MCF 10A (cell line): Measurements from ENCODE around the gene RRP9. TPM values are rescaled to one million over a fixed set of nuclear protein-coding genes. Genes with fewer than 3 reads are reported as not detected.

Experiments
- BruUV-seq: library from RNA; stranded (reverse); fragments of 400-500 nt; replicated peaks from 2 replicates; lab custom pipeline; 2021; lab: Mats Ljungman, UMichigan
- CTCF ChIA-PET: fragments of 300-600 bp; sonication (Branson Sonifier 250); formaldehyde crosslinking; extraction: SDS; loops from one replicate; lab custom pipeline; 2021; ENCODE audit warnings: antibody characterized with exemption, inconsistent platforms; lab: Yijun Ruan, JAX
- POLR2A ChIA-PET: fragments of 300-600, 350-650 bp; sonication (Branson Sonifier 250); formaldehyde crosslinking; extraction: SDS; loops from one replicate; lab custom pipeline; 2020; ENCODE audit warnings: antibody characterized with exemption, inconsistent platforms; lab: Yijun Ruan, JAX
- DNase-seq: peaks from one replicate; pipeline ENCODE4 v3.0.0-alpha.2; 2018; ENCODE audit not compliant: unreplicated experiment
- H3K27ac Mint-ChIP-seq: one replicate; pipeline ENCODE4 v1.8.0; 2022; ENCODE audit warnings: mild to moderate bottlenecking, low read depth, mixed read lengths; ENCODE audit not compliant: unreplicated experiment
- H3K27me3 Mint-ChIP-seq: one replicate; pipeline ENCODE4 v1.8.0; 2022; ENCODE audit warnings: mixed read lengths; ENCODE audit not compliant: insufficient read depth, unreplicated experiment
- H3K36me3 Mint-ChIP-seq: one replicate; pipeline ENCODE4 v1.8.0; 2022; ENCODE audit warnings: mild to moderate bottlenecking, moderate library complexity, mixed read lengths; ENCODE audit not compliant: insufficient read depth, unreplicated experiment
- H3K4me1 Mint-ChIP-seq: one replicate; pipeline ENCODE4 v1.8.0; 2022; ENCODE audit warnings: mixed read lengths; ENCODE audit not compliant: insufficient read depth, unreplicated experiment
- H3K4me3 Mint-ChIP-seq: one replicate; pipeline ENCODE4 v1.8.0; 2022; ENCODE audit warnings: mild to moderate bottlenecking, moderate library complexity, mixed read lengths; ENCODE audit not compliant: unreplicated experiment
- H3K9me3 Mint-ChIP-seq: one replicate; pipeline ENCODE4 v1.8.0; 2022; ENCODE audit warnings: mixed read lengths; ENCODE audit not compliant: unreplicated experiment
- intact Hi-C: fragments of 100-400 bp; cut with micrococcal nuclease; formaldehyde crosslinking; loops from 2 replicates; pipeline ENCODE4 v1.14.1; 2022
- total RNA-seq: library from RNA; stranded (reverse); gene quantifications from 2 replicates; pipeline ENCODE4 v1.2.3, GENCODE V29; 2022
- TF ChIP-seq, protein P1 (sequence below): fragments of 200-600 bp; IDR thresholded peaks from one replicate; pipeline ENCODE4 v1.8.0; 2022; ENCODE audit warnings: antibody characterized with exemption, mild to moderate bottlenecking; ENCODE audit not compliant: unreplicated experiment

Gene RRP9
- total RNA-seq, 1 experiment from 2014 or later = 80.2 TPM

DNA sequence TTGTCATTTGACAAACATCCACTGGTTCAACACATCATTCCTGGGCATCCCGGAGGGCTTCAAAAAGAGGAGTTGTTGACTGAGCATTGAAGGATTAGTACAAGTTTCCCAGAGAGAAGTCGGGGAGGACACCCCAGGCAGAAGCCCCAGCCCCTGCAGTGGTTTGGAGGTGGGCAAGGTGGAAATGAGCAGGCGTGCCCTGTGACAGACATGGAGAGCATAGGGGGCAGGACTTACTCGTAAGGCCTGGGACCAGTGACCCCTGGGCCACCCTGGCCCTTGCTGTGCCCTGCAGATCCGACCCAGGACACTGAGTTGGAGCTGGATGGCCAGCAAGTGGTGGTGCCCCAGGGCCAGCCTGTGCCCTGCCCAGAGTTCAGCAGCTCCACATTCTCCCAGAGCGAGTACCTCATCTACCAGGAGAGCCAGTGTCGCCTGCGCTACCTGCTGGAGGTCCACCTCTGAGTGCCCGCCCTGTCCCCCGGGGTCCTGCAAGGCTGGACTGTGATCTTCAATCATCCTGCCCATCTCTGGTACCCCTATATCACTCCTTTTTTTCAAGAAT, 6.4 kb upstream of the RRP9 start:
- Mint-ChIP-seq H3K27me3 (no peaks in the 10 kb centered on the region), H3K27ac (no peak overlapping the region), H3K4me1 (peaks cover 4% of the 10 kb centered on the region), H3K4me3 (no peak overlapping the region), H3K9me3 (no peaks in the 10 kb centered on the region), H3K36me3 (peaks cover 5% of the 10 kb centered on the region)
- CTCF ChIA-PET = interaction anchor here (0.6 to 1.2 kb wide), 4 partner anchors 25 to 130 kb away, joined by 3 to 6 read pairs (median 4); partner anchors contain the start of gene ABHD14B
- no peak for DNase-seq
- no TSS peak for BruUV-seq
- TF ChIP-seq, protein P1, sequence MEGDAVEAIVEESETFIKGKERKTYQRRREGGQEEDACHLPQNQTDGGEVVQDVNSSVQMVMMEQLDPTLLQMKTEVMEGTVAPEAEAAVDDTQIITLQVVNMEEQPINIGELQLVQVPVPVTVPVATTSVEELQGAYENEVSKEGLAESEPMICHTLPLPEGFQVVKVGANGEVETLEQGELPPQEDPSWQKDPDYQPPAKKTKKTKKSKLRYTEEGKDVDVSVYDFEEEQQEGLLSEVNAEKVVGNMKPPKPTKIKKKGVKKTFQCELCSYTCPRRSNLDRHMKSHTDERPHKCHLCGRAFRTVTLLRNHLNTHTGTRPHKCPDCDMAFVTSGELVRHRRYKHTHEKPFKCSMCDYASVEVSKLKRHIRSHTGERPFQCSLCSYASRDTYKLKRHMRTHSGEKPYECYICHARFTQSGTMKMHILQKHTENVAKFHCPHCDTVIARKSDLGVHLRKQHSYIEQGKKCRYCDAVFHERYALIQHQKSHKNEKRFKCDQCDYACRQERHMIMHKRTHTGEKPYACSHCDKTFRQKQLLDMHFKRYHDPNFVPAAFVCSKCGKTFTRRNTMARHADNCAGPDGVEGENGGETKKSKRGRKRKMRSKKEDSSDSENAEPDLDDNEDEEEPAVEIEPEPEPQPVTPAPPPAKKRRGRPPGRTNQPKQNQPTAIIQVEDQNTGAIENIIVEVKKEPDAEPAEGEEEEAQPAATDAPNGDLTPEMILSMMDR = no peak
- POLR2A ChIA-PET = interaction anchor here (1.2 kb wide), 1 partner anchor 48 kb away, joined by 3 read pairs; the partner anchor contains the start of gene RPL29
- intact Hi-C loops = no loop called here

DNA sequence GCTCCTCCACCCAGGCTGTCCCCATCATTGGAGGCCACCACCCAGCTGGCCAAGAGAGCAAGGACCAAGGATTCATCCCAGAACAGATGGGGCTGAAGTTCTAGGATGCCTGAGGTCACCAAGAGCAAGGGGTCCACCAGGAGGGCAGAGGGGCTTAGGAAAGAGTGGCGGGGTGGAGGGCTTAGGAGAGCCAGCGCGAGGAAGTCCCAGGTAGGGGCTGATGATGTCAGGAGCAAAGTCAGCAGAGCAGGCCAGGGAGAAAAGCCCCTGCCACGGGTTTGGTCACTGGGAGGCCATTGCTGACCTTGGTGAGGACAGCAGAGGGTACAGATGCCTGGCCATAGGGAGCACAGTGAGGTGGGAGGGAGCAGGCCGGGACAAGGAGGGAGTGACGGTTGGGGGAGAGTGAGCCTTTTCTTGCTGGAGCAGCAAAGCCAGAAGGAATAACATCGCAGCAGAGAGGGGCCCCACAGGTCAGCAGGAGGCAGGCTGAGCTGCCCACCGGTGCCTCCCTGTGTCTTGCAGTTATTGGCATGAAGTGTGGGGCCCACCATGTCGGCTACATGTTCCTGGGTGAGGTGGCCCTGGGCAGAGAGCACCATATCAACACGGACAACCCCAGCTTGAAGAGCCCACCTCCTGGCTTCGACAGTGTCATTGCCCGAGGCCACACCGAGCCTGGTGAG, 5.7 kb upstream of the RRP9 start:
- no peak for DNase-seq
- ChIA-PET POLR2A (no interaction called here), CTCF (interaction anchor here (0.8 to 1.6 kb wide), 3 partner anchors 26 to 36 kb away, joined by 4 to 9 read pairs (median 6); partner anchors contain the start of genes ABHD14A and ABHD14B)
- intact Hi-C loops = no loop called here
- no peaks in the 10 kb centered on the region for H3K9me3 Mint-ChIP-seq
- no peaks in the 10 kb centered on the region for H3K27me3 Mint-ChIP-seq
- H3K4me3 Mint-ChIP-seq = no peak overlapping the region
- peaks cover 6% of the 10 kb centered on the region for H3K4me1 Mint-ChIP-seq
- no peak overlapping the region for H3K27ac Mint-ChIP-seq
- TF ChIP-seq, protein P1 = no peak
- peaks cover 5% of the 10 kb centered on the region for H3K36me3 Mint-ChIP-seq
- BruUV-seq = no TSS peak

DNA sequence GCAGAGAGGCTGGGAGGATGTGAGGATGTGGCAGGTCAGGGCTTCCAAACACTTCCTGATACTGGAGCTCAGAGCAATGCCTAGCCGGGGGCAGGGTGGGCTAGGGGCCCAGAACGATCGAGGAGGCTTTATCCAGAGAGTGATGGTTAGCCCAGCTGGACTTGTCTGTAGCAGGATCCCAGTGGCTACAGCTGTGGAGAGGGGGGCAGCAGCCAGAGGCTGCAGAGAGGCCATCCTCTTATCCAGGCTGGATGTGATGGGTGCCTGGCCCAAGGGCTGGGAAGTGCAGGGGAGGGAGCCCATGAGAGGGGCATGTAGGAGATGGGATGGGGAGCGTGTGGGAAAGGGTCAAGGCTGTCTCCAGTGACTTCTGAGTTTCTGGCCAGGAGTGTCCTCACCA, 5.1 kb upstream of the RRP9 start:
- peaks cover 6% of the 10 kb centered on the region for H3K4me1 Mint-ChIP-seq
- ChIA-PET POLR2A (no interaction called here), CTCF (interaction anchor here (1.1 to 1.6 kb wide), 2 partner anchors 12 to 27 kb away, joined by 3 to 9 read pairs; partner anchors contain the start of genes ABHD14A and ABHD14B)
- DNase-seq = no peak
- no peaks in the 10 kb centered on the region for H3K9me3 Mint-ChIP-seq
- H3K27me3 Mint-ChIP-seq = no peaks in the 10 kb centered on the region
- peak overlapping the region; percentile 12 for H3K27ac Mint-ChIP-seq
- peaks cover 5% of the 10 kb centered on the region for H3K36me3 Mint-ChIP-seq
- intact Hi-C loops = no loop called here
- TF ChIP-seq, protein P1 = no peak
- H3K4me3 Mint-ChIP-seq = no peak overlapping the region
- no TSS peak for BruUV-seq
